GM19043 (cell line): Measurements from ENCODE around the gene LTB4R.
A peak's percentile ranks its signal among the peaks of the same experiment; 100 is the strongest.

Experiments
- ATAC-seq: cut with Tn5 transposase; IDR thresholded peaks from one replicate; pipeline ENCODE4 v1.9.1; 2021; ENCODE audit warnings: low read depth; ENCODE audit not compliant: unreplicated experiment

LTB4R gene

GRCh38 chr14:24277606-24278321 is 33.5 kb upstream of the LTB4R start:
- ATAC-seq: no peak

DNA sequence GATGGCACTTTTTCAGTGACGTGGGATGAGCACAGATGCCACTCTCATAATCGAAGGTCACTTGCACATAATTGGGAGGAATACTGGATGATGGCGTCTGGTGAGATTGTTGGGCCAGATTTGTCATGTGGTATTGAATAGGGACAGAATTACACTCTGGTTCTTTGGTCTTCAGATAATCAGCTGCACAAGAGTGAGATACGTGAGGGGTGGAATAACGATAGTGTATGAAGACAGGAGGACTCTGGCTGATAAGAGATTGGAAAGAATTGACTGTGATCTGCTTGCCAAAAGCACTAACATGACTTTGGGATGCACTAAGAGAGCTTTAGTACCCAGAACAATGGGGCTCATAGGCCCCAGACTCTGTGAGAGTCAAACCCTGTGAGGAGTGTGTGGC is 32.9 kb upstream of the LTB4R start:
- no peak for ATAC-seq

DNA sequence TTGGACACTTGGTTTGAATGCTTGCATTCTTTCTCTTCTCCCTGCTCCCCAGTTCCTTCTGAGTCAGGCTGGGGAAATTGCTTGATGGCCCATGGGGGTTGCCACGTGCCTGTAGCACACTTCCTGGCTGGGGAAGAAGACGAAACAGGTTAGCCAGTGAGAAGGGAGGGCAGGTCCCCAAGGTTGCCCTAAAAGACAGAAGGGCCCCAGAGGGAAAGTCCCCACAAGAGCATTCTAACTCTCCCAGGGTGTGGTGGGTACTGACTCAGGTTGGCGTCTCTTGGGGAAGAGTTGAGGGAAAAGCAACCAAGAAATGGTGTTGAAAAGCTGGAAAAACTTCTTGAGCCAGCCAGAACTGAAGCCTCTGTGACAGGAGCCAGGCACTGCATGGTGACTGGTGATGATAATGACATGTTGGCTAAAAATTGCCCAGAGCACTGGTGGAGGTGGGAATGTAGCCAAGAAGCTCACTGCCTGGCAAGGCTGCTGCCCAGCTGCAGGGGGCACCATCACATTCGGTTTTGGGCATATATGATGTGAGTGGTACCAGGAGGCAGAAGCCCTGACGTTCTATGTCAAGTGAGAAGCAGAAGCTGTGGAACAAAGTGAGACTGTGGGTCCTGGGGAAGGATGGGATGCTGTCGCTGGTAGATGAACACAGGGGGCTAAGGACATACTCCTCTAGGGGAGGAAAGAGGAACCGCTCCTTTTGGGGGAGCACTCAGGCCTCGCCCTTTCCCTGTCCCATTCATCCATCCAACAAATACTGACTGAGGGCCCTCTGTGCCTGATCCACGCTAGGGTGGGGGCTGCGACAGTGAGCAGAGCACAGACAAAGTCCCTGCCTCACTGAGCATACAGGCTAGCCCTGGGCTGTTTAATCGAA is 31.8 kb upstream of the LTB4R start:
- ATAC-seq: no peak

DNA sequence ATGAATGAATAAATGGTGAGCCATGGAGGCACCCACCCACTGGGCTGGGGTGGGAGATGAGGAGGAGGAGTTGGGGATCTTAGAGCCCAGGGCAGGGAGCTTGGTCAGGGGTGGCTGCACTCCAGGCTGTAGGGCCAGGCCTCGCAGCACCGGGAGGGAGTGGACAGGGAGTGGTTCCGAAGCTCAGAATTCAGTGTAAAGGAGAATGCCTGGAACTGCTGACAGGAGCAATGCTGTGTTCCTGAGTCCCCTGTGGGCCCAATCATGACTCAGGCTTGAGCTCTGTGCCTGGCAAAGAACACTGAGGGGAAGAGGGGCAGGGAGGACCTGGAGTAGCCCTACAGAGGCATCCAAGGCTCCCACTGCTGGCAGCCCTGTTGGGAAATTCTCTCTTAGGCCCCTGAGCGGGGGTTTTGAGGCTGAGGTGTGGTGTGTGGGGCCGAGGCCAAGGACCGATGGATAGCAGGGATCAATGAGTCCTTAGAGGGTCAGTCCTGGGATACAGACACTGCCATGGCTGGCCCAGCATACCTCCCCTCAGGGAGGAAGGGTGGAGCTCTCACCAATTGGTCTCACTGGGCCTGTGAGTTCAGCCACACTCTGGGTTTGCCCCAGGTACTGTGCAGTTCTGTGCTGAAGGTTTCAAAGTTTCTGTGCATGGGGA is 30.4 kb upstream of the LTB4R start:
- ATAC-seq: no peak

- ATAC-seq: no peak
Observed at GRCh38 chr14:24281636-24282035, 29.7 kb upstream of the LTB4R start.

GRCh38 chr14:24282736-24283135 is 28.6 kb upstream of the LTB4R start:
- ATAC-seq: no peak

- ATAC-seq: no peak
Observed at GRCh38 chr14:24283796-24284460, 27.4 kb upstream of the LTB4R start.

DNA sequence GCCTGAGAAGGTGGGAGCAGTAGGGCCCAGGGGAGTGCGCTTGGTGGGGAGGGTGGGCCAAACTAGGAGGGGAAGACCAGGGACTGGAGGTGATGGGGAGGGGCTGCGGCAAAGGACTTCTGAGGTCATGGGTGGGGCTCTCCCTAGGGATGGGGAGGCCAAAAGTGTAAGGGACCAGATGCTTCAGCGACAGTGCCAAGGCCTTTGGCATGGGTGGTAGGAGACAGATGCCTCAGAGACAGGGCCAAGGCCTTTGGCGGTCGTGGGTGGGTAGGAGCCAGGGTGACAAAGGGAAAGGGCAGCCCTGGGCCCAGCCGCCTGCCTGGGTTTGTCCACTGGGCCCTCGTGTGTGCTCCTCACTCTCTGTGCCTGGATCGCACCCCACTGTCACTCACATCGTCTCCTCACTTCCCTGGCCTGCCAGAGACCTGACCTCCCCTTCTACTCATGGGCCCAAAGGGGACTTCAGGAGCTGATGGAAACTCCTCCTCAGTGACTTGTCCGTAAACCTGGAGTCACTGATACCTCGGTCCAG is 26.7 kb upstream of the LTB4R start:
- no peak for ATAC-seq

DNA sequence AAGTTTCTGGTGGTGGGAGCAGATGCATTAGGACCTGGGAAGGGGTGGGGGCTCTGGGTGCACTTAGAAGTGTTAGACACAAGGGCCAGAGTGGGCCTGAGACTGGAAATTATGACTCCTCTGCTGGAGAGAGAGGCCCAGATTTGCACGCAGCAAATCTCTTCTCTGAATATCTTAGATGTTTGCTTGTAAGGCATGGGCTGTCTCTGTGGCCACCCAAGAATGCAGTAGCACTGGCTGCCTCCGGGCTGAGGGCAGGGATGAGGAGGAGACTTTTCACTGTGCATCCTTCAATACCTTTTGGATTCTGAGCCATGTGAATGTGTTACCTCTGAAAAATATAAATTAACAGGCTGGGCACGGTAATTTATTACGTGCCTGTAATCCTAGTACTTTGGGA is 26.0 kb upstream of the LTB4R start:
- no peak for ATAC-seq

DNA sequence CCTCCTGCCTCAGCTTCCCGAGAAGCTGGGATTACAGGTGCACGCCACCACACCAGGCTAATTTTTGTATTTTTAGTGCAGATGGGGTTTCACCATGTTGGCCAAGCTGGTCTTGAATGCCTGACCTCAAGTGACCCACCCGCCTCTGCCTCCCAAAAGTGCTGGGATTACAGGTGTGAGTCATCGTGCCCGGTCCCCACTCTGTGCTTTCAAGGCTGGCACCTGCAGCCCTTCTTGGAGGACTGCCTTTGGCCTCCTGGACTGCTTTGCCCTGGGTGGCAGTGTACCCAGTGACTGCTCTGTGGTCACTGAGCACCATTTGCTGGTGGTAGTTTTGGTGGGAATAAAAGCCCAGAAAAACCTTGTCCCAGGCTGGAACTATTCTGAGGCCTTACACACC is 24.3 kb upstream of the LTB4R start:
- no peak for ATAC-seq

- ATAC-seq: peak; percentile 87
Observed at GRCh38 chr14:24289649-24290280, 21.5 kb upstream of the LTB4R start.

- ATAC-seq: no peak
Observed at GRCh38 chr14:24290746-24291145, 20.6 kb upstream of the LTB4R start.

- no peak for ATAC-seq
Observed at GRCh38 chr14:24291446-24292117, 19.7 kb upstream of the LTB4R start.

GRCh38 chr14:24292118-24292807 is 19.0 kb upstream of the LTB4R start:
- ATAC-seq: no peak

GRCh38 chr14:24293525-24293924 is 17.8 kb upstream of the LTB4R start:
- no peak for ATAC-seq

DNA sequence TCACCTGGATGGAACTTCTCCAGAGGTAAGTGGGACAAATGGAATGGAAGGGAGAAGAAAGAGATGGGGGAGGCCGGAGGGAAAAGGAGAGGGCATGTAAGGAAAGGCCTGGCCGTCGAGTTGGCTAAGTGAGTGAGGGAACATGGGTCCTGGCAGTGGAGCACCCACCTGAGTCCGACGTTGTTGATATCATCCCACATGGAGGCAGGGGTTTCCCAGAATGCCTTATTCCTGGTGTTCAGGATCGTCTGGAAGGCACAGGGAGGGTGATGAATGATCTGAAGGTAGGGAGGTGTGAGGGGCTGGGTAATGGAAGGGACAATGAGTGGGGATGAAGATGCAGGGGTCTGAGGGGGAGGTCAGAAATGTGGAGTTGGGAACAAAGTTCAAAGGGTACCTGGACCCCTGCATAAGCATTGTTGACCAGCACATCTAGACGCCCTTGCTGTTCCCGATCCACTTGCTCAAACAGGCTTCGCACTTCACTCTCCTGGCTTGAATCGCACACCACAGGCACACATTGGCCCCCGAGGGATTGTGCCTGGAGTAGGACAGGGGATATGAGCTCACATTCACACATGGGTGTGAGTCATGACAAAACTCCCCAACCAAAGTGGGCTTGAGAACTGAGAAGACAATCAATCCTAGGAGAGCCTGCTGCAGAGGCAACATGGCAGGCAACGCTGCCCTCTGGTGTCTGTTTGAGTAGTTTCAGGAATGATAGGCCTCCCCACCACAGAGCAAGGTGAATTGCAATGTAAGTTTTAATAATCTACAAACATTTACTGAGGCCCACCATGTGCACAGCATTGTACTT is 14.8 kb upstream of the LTB4R start:
- peak; percentile 47 for ATAC-seq

- peak; percentile 21 for ATAC-seq
Observed at GRCh38 chr14:24297190-24297964, 13.9 kb upstream of the LTB4R start.

DNA sequence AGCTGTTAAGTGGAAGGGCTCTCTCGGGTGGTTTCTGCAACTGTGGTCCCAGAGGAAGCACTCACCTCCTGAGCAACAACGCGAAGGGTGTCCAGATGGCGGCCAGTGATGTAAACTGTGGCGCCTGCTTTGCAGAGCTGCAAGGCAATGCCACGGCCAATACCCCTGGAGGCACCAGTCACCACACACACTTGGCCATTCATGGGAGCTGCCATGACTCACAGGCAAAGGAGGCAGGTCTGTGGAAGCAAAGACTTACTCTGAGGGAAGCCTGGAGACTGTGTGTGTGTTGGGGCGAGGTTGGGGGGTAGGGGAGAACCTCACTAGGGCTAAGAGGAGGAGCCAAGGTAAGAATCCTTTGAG is 12.4 kb upstream of the LTB4R start:
- ATAC-seq: no peak
